HG02885 (cell line): ENCODE results near the gene PRPSAP1.
"Not testable (repeated sequence)": the region's sequence is repeated elsewhere in the genome, so short reads cannot be mapped to it uniquely, and the experiment has no call there.

Experiments
- ATAC-seq: cut with Tn5 transposase; IDR thresholded peaks from one replicate; pipeline ENCODE4 v1.9.1; 2021; ENCODE audit warnings: mild to moderate bottlenecking; ENCODE audit not compliant: unreplicated experiment, poor library complexity

PRPSAP1 gene

DNA sequence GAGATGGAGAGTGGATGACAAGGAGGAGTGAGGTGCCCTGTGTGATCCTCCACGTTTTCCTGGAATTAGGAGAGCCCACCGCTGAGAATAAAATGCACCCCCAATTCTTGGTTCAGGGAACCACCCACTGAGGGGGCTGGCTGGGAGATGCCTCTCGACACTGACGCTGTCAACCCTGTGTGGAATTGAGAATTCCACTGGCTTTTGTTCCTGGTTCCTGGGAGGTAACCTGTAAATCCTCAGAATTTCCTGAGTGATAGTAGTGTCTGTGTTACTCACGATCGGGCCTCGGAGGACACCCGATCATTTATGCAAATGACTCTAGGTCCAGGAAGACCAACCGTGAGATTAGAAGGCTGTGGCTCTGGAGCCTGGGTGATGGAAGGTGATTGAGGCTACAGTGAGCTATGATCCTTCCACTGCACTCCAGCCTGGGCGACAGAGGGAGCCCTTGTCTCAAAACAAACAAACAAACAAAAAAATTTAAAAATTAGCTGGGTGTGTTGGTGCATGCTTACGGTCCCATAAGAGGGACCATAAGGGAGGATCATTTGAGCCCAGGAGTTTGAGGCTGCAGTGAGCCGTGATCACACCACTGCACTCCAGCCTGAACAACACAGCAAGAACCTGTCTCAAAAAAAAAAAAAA lies 11.7 kb upstream of the PRPSAP1 start:
- no peak for ATAC-seq

DNA sequence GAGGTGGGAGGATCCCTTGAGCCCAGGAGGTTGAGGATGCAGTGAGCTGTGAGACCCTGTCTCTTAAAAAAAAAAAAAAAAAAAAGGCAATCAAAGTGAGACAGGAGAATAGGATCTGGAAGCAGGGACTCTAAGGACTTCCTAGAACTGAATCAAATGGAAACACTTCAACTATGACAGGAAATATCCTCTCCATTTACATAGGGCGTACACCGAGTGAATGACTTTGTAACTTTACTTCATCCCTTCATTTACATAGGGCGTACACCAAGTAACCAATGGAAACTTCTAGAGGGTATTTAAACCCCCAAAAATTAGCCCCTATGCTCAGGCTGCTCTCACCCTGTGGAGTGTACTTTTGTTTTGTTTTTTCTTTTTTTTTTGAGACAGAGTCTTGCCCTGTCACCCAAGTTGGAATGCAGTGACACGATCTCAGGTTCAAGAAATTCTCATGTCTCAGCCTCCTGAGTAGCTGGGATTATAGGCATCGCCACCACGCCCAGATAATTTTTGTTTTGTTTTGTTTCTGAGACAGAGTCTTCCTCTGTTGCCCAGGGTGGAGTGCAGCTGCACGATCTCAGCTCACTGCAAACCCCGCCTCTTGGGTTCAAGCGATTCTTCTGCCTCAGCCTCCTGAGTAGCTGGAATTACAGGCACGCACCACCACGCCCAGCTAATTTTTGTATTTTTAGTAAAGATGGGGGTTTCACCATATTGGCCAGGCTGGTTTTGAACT lies 9.6 kb upstream of the PRPSAP1 start:
- ATAC-seq, result no peak

DNA sequence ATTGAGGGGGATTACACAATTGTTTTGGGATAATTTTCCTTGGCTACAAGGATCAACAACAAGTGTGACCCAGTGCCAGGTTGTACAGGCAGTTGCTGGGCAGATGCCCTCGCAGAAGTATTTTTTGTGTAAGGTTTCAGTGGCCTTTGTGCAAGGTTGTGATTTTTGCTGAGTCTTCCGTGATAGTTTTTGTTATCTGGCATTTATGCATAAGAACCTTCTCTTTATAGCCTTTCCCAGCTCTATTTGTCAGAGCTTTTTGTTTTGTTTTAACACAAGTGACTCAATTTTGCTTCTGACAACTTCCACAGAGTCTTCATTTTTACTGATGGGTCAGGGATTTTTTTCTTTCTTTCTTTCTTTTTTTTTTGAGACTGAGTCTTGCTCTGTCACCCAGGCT lies 6.7 kb upstream of the PRPSAP1 start:
- ATAC-seq, result no peak

DNA sequence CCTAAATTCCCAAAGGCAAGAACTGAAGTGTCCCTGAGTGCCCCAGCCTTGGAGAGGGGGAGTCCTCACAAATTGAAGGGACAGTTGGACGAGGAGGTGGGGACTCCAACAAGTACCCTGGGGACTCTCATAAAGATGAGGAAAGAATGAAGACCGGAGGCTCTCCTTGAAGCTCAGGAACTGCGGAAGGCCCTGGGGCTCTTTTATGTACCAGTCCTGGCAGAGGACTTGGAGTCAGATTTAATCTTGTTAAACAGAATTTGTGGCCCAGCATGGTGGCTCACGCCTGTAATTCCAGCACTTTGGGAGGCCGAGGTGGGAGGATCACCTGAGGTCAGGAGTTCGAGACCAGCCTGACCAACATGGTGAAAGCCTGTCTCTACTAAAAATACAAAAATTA lies 6.1 kb upstream of the PRPSAP1 start:
- not testable (repeated sequence) for ATAC-seq

DNA sequence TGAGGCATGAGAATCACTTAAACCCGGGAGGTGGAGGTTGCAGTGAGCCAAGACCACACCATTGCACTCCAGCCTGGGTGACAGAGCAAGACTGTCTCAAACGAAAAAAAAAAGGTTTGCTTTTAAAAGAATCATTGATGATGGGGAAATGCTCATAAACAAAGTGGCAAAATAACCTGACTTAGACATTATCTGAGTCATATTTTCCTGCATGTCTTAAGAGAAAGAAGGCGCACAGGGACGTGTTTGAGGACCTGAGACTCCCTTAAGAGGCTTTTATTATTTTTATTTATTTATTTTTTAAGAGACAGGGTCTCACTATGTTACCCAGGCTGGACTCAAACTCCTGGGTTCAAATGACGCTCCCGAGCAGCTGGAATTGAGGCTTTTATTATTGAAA lies 5.7 kb upstream of the PRPSAP1 start:
- no peak for ATAC-seq

DNA sequence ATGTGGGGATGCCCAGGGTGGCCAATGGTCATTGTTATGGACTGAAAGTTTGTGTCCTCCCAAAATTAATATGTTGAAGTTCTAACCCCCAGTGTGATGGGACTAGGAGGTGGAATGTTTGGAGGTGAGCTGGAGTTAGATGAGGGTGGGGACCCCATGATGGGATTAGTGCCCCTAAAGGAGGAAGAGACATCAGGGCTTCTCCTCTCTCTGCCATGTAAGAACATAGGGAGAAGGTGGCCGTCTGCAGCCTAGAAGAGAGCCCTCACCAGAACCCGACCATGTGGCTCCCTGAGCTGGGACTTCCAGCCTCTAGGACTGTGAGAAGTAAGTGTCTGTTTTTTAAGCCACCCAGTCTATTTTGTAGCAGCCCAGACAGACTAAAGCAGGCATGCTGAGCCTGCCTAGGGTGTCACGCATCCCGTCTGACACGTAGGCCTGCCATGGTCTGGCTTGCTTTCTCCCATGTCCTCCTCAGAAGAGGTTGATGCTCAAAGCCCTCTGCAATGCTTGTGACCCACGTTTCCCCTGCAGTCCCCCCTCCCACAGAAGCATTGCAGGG lies 4.0 kb upstream of the PRPSAP1 start:
- no peak for ATAC-seq

DNA sequence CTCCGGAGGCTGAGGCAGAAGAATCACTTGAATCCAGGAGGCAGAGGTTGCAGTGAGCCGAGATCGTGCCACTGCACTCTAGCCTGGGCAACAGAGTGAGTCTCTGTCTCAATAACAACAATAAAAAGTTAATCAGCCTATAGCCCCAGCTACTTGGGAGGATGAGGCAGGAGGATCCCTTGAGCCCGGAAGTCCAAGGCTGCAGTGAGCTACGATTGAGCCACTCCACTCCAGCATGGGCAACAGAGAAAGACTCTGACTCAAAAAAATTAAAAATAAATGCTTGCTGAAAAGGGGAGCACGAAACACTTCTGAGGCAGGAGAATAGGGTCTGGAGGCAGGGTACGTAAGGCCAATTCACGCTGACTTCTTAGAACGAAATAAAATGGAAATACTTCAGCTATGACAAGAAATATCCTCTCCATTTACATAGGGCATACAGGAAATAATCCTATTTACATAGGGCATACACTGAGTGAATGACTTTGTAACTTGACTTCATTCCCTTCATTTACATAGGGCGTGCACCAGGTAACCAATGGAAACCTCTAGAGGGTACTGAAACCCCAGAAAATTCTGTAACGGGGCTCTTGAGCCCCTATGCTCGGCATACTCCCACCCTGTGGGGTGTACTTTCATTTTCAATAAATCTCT lies 3.2 kb upstream of the PRPSAP1 start:
- ATAC-seq, result no peak

DNA sequence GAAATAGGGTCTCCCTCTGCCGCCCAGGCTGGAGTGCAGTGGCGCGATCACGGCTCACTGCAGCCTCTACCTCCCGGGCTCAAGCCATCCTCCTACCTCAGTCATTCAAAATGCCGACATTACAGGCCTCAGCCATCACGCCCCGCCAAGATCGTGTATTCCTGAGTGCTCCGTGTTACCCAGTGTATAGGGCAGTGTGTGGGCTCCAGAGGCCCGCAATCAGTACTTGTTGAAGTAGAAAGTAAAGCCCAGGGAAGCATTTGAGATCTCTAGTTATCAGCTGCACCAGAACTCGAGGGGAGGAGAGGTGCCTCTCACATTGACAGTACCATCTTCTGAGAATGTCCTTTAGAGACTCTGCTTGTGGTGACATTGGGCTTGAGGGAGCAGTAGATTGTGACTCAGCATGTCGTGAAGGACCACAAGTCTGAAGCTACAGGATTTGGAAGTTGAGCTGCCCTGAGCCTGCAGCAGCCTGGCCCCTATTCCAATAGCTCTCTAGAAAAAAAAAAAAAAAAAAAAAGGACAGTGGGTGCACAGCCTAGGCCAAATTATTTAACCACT lies 1.1 kb upstream of the PRPSAP1 start:
- no peak for ATAC-seq

DNA sequence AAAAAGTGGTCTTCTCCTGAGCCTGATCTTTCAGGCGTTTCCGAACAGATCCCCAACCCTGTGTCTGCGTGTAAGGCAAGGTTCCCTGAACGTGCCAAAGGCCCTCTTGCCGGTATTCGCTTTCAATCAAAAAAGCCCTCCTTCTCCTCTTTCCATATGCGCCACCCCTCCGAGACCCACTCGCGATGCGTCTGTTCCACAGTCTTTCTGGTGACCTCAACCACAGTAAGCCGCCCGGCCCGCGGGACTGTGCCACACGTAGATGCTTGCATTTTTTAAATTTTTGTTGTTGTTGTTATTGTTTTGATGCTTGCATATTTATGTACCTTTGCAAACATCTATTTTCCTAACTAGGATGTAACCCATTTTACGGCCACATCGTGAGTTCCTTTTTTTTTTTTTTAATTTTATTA lies 607 bp upstream of the PRPSAP1 start:
- ATAC-seq, result no peak

DNA sequence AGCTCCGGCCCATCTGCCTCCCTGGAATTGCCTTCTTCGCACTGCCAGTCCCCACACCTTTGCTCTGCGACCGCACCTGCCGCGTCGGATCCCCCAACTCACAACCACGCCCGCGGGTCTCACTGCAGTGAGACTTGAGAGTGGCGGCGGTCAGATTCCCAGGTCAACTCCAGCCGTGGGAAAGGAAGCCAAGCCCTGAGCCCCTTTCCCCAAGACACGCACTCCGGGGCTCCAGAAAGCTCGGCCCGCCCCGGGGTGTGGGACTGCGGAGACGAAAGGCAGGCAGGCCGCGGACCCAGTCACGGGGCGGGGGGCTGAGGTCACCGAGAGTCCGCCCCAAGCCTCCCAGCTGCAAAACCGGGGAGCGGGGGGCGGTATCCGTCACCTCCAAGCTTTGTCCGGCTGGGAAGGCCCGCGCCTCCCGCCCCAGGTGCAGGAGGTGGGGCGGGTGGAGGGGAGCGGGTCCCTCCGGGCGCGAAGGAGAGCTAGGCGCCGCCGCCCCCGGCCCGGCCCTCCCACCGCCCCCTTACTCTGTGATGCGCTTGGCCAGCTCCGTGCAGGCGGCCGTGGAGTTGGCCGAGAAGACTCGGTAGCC lies 615 bp downstream of the PRPSAP1 start:
- peak; percentile 33 for ATAC-seq

DNA sequence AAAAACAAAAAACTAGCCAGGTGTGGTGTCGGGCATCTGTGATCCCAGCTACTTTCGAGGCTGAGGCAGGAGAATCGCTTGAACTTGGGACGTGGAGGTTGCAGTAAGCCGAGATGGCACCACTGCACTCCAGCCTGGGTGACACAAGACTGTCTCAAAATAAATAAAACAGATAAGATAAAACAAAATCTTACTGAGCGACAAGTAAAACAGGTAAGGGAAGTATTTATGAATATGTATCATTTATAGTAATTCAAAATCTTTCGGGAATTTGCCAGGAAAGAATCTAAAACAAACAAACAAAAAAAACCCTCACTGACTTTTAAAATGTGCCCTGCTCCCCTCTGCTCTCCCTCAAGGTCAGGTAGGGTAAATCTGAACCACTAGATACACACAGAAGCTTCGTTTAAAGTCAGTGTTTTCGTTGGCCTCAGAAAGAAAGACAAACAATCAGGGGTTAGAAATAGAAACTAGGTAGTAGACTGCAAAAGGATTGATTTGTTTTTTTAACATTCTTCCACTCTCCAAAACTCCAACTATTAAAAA lies 2.1 kb downstream of the PRPSAP1 start:
- ATAC-seq, result no peak

DNA sequence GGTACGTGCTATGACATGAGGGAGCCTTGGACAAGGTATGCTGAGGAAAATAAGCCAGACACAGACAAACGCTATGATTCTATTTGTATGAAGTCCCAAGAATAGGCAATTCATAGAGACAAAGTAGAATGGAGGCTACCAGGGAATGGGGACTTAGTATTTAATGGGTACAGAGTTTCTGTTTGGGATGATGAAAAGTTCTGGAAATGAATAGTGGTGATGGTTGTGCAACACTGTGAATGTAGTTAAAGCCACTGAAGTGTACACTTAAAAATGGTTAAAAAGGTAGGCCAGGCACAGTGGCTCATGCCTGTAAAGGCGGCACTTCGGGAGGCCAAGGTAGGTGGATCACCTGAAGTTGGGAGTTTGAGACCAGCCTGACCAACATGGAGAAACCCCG lies 3.3 kb downstream of the PRPSAP1 start:
- ATAC-seq, result no peak

DNA sequence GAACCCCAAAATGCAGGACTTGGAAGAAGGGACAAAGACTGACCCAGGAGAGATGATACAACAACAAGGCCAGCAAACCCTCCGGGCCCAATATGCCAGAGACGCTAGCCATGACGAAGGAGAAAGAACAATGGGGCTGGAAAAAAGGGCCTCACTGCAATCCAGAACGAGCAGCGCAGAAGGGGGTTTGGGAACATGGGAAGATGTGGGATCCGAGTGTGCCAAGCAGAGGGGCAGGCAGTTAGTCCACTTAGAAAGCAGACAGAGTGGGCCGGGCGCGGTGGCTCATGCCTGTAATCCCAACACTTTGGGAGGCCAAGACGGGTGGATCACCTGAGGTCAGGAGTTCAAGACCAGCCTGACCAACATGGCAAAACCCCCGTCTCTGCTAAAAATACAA lies 6.8 kb downstream of the PRPSAP1 start:
- not testable (repeated sequence) for ATAC-seq

DNA sequence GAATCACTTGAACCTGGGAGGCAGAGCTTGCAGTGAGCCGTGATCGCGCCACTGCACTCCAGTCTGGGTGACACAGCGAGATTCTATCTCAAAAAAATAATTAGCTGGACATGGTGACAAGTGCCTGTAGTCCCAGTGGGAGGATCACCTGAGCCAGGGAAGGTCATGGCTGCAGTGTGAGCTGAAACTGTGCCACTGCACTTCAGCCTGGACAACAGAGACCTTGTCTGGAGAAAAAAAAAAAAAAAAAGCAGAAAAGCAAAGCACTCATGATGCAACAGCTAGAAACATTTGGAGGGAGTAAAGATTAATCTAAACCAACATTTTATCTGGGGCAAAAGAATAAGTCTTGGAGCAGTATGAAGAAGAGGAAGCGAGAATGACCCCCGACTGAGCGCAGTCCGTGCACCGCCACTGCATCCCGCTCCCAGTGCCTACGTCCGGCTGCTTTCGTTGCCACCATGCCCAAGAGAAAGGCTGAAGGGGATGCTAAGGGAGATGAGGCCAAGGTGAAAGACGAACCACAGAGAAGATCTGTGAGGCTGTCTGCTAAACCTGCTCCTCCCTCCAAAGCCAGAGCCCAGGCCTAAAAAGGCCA lies 8.2 kb downstream of the PRPSAP1 start:
- ATAC-seq, result no peak

DNA sequence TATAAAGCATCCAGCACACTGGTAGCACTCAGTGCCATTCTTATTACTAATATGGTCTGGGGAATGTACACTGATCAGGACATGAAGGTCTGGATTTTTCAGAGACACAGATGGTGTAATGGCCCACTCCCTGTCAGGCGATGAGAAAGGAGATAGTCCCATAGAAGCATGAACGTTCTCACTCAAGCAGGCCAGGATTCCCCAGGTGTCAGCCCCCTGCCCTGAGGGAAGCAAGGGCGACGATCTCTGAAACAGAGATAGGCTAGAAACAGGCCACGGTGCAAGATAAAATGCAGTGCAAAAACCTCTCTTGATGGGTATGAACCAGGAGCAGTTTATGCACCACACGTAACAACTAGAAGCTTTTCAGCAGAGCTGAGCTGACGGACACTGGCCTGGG lies 10.6 kb downstream of the PRPSAP1 start:
- ATAC-seq, result no peak

DNA sequence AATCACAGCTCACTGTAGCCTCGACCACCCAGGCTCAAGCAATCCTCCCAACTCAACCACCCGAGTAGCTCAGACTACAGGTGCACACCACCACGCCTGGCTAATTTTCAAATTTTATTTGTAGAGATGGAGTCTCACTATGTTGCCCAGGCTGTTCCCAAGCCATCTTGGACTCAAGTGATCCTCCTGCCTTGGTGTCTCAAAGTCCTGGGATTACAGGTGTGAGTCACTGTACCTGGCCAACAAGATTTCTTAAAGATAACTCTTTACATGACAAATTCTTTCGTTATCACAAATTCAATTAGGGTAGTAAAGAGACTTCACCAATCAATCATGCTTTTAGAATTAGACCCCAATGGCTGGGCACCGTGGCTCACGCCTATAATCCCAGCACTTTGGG lies 12.4 kb downstream of the PRPSAP1 start:
- ATAC-seq, result no peak

DNA sequence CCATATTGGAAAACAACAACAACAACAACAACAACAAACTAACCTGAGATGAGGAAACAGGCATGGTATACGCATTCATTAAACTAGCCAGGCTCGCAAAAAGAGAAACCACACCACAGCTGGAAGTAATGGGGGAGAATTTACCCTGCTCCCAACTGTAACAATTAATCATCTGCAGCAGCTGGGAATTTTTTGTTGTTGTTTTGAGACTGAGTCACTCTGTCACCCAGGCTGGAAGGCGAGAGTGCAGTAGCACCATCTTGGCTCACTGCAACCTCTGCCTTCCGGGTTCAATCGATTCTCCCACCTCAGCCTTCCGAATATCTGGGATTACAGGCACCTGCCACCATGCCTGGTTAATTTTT lies 16.3 kb downstream of the PRPSAP1 start:
- ATAC-seq, result no peak

DNA sequence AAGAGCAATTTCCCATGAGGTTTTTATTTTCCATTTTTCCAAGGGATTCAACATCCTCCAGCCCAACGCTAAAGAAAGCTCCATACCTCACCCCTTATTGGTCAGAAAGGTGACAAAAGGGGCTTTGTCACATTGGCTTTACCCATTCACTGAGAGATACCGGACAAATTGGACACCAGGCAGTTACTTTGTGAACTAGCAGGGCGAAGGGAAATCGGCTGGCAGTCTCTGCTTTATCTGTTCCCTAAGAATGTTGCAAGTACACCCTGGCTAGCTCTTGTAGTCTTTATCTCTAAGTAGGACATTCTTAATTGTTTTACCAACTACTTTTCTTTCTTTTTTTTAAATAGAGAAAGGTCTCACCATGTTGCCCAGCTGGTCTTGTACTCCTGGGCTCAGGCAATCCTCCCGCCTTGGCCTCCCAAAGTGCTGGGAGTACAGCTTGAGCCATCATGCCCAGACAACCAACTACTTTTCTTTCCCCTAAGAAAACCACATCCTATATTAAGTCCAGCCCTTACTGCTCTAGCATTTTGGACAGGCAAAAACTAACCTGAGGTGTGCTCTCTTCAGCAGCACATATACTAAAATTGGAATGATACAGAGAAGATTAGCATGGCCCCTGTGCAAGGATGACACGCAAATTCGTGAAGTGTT lies 16.8 kb downstream of the PRPSAP1 start:
- no peak for ATAC-seq

DNA sequence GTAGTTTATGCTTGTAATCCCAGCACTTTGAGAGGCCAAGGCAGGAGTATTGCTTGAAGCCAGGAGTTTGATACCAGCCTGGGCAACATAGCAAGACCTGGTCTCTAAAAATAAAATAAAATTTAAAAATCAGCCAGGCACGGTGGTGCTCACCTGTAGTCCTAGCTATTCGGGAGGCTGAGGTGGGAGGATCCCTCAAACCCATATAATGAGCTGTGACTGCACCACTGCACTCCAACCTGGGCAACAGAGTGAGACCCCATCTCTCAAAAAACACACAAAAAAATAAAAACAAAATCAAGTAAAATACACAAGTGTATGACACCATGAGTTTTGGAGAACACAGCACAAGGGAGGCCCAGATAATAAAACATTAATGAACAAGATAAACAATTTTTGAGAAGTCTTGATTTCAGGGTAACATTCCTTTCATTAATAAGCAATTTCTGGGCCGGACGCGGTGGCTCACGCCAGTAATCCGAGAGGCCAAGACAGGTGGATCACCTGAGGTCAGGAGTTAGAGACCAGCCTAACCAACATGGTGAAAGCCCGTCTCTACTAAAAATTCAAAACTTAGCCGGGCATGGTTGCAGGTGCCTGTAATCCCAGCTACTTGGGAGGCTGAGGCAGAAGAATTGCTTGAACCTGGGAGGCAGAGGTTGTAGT lies 17.9 kb downstream of the PRPSAP1 start:
- no peak for ATAC-seq
